MM.1S (cell line): ENCODE results near the gene NLRP3.
"Not testable (repeated sequence)": the region's sequence is repeated elsewhere in the genome, so short reads cannot be mapped to it uniquely, and the experiment has no call there.

Experiments used
- DNase-seq: peaks from one replicate; pipeline ENCODE4 v3.0.0-alpha.2; 2015
- H2AFZ ChIP-seq: fragments of 300-600 bp; sonication (generic); 2 replicates; pipeline ENCODE4 v1.6.0; 2016; ENCODE audit warnings: antibody characterized with exemption, low read length
- H3F3A ChIP-seq: fragments of 300-600 bp; sonication (generic); 2 replicates; pipeline ENCODE4 v1.6.1; 2016; ENCODE audit warnings: mild to moderate bottlenecking, antibody characterized with exemption, low read length, moderate library complexity, mixed read lengths; ENCODE audit not compliant: insufficient read depth
- H3K27ac ChIP-seq: fragments of 300-600 bp; sonication (generic); 2 replicates; pipeline ENCODE4 v1.5.1; 2016; ENCODE audit warnings: mild to moderate bottlenecking, low read length
- H3K27me3 ChIP-seq: fragments of 300-600 bp; sonication (generic); replicated peaks from 2 replicates; pipeline ENCODE4 v1.6.0; 2016; ENCODE audit warnings: low read length; ENCODE audit not compliant: insufficient read depth
- H3K36me3 ChIP-seq: fragments of 300-600 bp; sonication (generic); replicated peaks from 2 replicates; pipeline ENCODE4 v1.6.1; 2016; ENCODE audit warnings: mild to moderate bottlenecking, low read length, mixed read lengths; ENCODE audit not compliant: insufficient read depth
- H3K4me1 ChIP-seq: fragments of 300-600 bp; sonication (generic); 2 replicates; pipeline ENCODE4 v1.6.1; 2016; ENCODE audit warnings: low read length, mixed read lengths
- H3K4me2 ChIP-seq: fragments of 300-600 bp; sonication (generic); 2 replicates; pipeline ENCODE4 v1.6.0; 2016; ENCODE audit warnings: low read depth, low read length
- H3K4me3 ChIP-seq: fragments of 300-600 bp; sonication (generic); 2 replicates; pipeline ENCODE4 v1.5.1; 2016; ENCODE audit warnings: low read length, mixed read lengths
- H3K79me2 ChIP-seq: fragments of 300-600 bp; sonication (generic); 2 replicates; pipeline ENCODE4 v1.6.1; 2016; ENCODE audit warnings: mixed run types, low read length, mixed read lengths
- H3K9ac ChIP-seq: fragments of 300-600 bp; sonication (generic); 2 replicates; pipeline ENCODE4 v1.6.1; 2016; ENCODE audit warnings: low read length, mixed read lengths
- H3K9me2 ChIP-seq: fragments of 300-600 bp; sonication (generic); replicated peaks from 2 replicates; pipeline ENCODE4 v1.6.1; 2016; ENCODE audit warnings: mild to moderate bottlenecking, low read length, mixed read lengths; ENCODE audit not compliant: insufficient read depth
- H3K9me3 ChIP-seq: fragments of 300-600 bp; sonication (generic); replicated peaks from 2 replicates; pipeline ENCODE4 v1.6.1; 2016; ENCODE audit warnings: mild to moderate bottlenecking, low read length, mixed read lengths; ENCODE audit not compliant: insufficient read depth
- H4K20me1 ChIP-seq: fragments of 300-600 bp; sonication (generic); 2 replicates; pipeline ENCODE4 v1.6.1; 2016; ENCODE audit warnings: mild to moderate bottlenecking, low read length, moderate library complexity, mixed read lengths; ENCODE audit not compliant: insufficient read depth
- CTCF ChIP-seq: fragments of 300-600 bp; sonication (generic); IDR thresholded peaks from 2 replicates; pipeline ENCODE4 v1.5.1; 2016; ENCODE audit warnings: antibody characterized with exemption, low read length, mixed read lengths
- EZH2 ChIP-seq: fragments of 300-600 bp; sonication (generic); optimal IDR thresholded peaks from 2 replicates; pipeline ENCODE3; 2017; ENCODE audit warnings: low read depth, mild to moderate bottlenecking, antibody characterized with exemption, low read length, mixed read lengths
- EZH2phosphoT487 ChIP-seq: fragments of 300-600 bp; sonication (generic); IDR thresholded peaks from 2 replicates; pipeline ENCODE4 v1.6.1; 2018; ENCODE audit warnings: antibody characterized with exemption, low read length

Gene NLRP3

GRCh38 chr1:247371801-247372259 is 44.1 kb upstream of the NLRP3 start:
- no peak overlapping the region for H2AFZ ChIP-seq
- H3K4me1 ChIP-seq, result no peaks in the 10 kb centered on the region

GRCh38 chr1:247373721-247374141 is 42.2 kb upstream of the NLRP3 start:
- H2AFZ ChIP-seq, result peak overlapping the region; percentile 69; the same call in 1 of the 2 replicates
- peak overlapping the region; percentile 45; the same call in 1 of the 2 replicates for H3K4me3 ChIP-seq
- H3F3A ChIP-seq, result no peaks in the 10 kb centered on the region
- no peaks in the 10 kb centered on the region for H3K9me3 ChIP-seq
- peak overlapping the region; percentile 59; the same call in 1 of the 2 replicates for H3K4me2 ChIP-seq
- no peaks in the 10 kb centered on the region for H3K36me3 ChIP-seq
- H3K27me3 ChIP-seq, result no peaks in the 10 kb centered on the region
- no peaks in the 10 kb centered on the region for H3K4me1 ChIP-seq
- peak; percentile 71 for DNase-seq
- H3K27ac ChIP-seq, result peak overlapping the region; percentile 15; the same call in 1 of the 2 replicates
- no peaks in the 10 kb centered on the region for H4K20me1 ChIP-seq
- no peaks in the 10 kb centered on the region for H3K79me2 ChIP-seq
- H3K9me2 ChIP-seq, result no peaks in the 10 kb centered on the region
- H3K9ac ChIP-seq, result peak overlapping the region; percentile 35; the same call in 1 of the 2 replicates
- TF ChIP-seq EZH2phosphoT487 (no peak), EZH2 (no peak), CTCF (peak; percentile 48)

More at GRCh38 chr1:247371801-247372259, 44.1 kb upstream of the NLRP3 start:
- Histone ChIP-seq H3K27me3 (no peaks in the 10 kb centered on the region), H3K9ac (no peak overlapping the region), H3K79me2 (no peaks in the 10 kb centered on the region), H4K20me1 (no peaks in the 10 kb centered on the region), H3K27ac (no peak overlapping the region), H3K9me2 (no peaks in the 10 kb centered on the region), H3F3A (no peaks in the 10 kb centered on the region), H3K36me3 (no peaks in the 10 kb centered on the region), H3K4me2 (no peak overlapping the region), H3K4me3 (no peak overlapping the region), H3K9me3 (no peaks in the 10 kb centered on the region)
- TF ChIP-seq CTCF, result no peak
- no peak for TF ChIP-seq EZH2
- TF ChIP-seq EZH2phosphoT487, result no peak
- no peak for DNase-seq

- not testable (repeated sequence) for H2AFZ ChIP-seq, H3K4me2 ChIP-seq, H3K4me1 ChIP-seq, H3K79me2 ChIP-seq, H3F3A ChIP-seq, H3K9me3 ChIP-seq, DNase-seq, H4K20me1 ChIP-seq, H3K4me3 ChIP-seq, H3K9me2 ChIP-seq, H3K27ac ChIP-seq, H3K36me3 ChIP-seq, H3K9ac ChIP-seq, H3K27me3 ChIP-seq
Observed at GRCh38 chr1:247374651-247375334, 41.2 kb upstream of the NLRP3 start.

- H3K9me3 ChIP-seq, result no peaks in the 10 kb centered on the region
- no peak overlapping the region for H3K9ac ChIP-seq
- no peaks in the 10 kb centered on the region for H3K36me3 ChIP-seq
- H3K4me3 ChIP-seq, result no peak overlapping the region
- no peaks in the 10 kb centered on the region for H3K79me2 ChIP-seq
- H3K4me1 ChIP-seq, result no peaks in the 10 kb centered on the region
- H3K27me3 ChIP-seq, result no peaks in the 10 kb centered on the region
- H3F3A ChIP-seq, result no peaks in the 10 kb centered on the region
- H2AFZ ChIP-seq, result no peak overlapping the region
- H3K4me2 ChIP-seq, result no peak overlapping the region
- H3K27ac ChIP-seq, result no peak overlapping the region
- no peaks in the 10 kb centered on the region for H3K9me2 ChIP-seq
- TF ChIP-seq CTCF (no peak), EZH2 (no peak), EZH2phosphoT487 (no peak)
- no peak for DNase-seq
- no peaks in the 10 kb centered on the region for H4K20me1 ChIP-seq
Observed at GRCh38 chr1:247375747-247376146, 40.2 kb upstream of the NLRP3 start.
